ENCODE data around the gene LRP3.

DNA sequence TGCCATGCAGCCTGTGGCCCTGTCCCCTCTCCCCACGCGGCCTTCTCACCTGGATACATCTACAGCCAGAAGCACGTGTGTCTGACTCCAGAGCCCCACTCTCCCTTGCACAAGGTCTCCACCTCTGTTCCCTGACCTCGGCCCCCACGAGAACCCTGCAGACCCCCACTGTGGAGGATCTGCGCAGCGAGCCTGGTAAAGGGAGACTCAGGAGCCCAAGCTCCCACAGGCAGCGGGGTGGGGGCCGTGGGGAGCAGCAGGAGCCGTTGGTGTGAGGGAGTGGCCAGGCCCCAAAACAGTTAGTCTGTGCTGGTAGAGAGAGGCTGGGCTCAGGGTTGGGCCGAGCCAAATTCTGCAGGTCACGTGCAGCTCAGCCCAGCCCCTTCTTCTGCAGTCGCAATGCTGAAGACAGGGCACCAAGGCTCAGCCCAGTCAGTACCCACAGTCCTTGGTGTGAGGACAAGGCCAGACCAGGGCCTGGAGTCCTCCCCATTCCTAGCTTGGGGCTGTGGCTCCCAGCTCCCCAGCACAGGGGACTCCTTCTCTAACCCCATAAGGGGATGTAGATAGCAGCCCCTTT, 60.2 kb downstream of the LRP3 start:
- TF ChIP-seq, protein P1, sequence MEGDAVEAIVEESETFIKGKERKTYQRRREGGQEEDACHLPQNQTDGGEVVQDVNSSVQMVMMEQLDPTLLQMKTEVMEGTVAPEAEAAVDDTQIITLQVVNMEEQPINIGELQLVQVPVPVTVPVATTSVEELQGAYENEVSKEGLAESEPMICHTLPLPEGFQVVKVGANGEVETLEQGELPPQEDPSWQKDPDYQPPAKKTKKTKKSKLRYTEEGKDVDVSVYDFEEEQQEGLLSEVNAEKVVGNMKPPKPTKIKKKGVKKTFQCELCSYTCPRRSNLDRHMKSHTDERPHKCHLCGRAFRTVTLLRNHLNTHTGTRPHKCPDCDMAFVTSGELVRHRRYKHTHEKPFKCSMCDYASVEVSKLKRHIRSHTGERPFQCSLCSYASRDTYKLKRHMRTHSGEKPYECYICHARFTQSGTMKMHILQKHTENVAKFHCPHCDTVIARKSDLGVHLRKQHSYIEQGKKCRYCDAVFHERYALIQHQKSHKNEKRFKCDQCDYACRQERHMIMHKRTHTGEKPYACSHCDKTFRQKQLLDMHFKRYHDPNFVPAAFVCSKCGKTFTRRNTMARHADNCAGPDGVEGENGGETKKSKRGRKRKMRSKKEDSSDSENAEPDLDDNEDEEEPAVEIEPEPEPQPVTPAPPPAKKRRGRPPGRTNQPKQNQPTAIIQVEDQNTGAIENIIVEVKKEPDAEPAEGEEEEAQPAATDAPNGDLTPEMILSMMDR (IDR thresholded peaks at IDR 0.05) = no peak
- no peak for TF ChIP-seq POLR2A (IDR thresholded peaks at IDR 0.05)
